NB4 (cell line): ENCODE results near the gene ANKH.

Source experiments
- CTCF ChIP-seq: IDR thresholded peaks from one replicate; pipeline ENCODE4 v1.5.1; 2012; ENCODE audit warnings: low read depth, low read length
- POLR2A ChIP-seq: IDR thresholded peaks from 2 replicates; pipeline ENCODE4 v1.6.1; 2011; ENCODE audit warnings: mild to moderate bottlenecking; ENCODE audit not compliant: insufficient read length; ENCODE audit errors: extremely low read depth

- TF ChIP-seq CTCF (no peak), POLR2A (no peak)
Measured at GRCh38 chr5:14849516-14850294, 21.9 kb downstream of the ANKH start.
